Stimulated activated CD8-positive, alpha-beta memory T cell treated with anti-CD3 and anti-CD28 coated beads, Interleukin-12 subunit alpha, Interleukin-12 subunit beta, amount 100 ng/mL, for 4 hours (primary cell): Measurements from ENCODE around the gene CSAG1.
"Not testable (repeated sequence)": the region's sequence is repeated elsewhere in the genome, so short reads cannot be mapped to it uniquely, and the experiment has no call there.

Experiments used
- DNase-seq: peaks from one replicate; pipeline ENCODE4 v3.0.0-alpha.2; 2020; ENCODE audit warnings: low read depth

Gene CSAG1

DNA sequence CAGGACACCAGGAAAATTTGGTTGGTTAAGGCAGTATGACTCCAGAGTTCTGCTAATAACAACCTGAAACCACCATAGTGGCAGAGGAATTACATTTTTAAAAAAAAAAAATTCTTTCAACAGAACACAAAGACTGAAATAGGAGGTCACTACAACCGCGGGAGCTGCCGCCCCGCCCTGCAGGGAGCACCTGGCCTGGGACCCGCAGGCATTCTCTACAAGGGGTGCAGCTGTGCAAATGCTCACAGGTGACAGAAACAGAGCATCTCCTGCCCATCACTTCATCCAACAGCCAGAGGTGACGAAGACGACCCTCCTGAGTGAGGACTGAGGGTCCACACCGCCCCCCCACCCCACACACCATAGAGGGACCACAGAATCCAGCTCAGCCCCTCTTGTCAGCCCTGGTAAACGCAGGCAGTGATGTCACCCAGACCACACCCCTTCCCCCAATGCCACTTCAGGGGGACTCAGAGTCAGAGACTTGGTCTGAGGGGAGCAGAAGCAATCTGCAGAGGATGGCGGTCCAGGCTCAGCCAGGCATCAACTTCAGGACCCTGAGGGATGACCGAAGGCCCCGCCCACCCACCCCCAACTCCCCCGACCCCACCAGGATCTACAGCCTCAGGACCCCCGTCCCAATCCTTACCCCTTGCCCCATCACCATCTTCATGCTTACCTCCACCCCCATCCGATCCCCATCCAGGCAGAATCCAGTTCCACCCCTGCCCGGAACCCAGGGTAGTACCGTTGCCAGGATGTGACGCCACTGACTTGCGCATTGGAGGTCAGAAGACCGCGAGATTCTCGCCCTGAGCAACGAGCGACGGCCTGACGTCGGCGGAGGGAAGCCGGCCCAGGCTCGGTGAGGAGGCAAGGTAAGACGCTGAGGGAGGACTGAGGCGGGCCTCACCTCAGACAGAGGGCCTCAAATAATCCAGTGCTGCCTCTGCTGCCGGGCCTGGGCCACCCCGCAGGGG, 35.3 kb downstream of the CSAG1 start, which contains the start of gene MAGEA3:
Gene MAGEA3, plus strand, starts transcription at position 843 of the 980 bp plus-strand sequence. CDS start 2,039 bp downstream, outside the sequence.
- not testable (repeated sequence) for DNase-seq

DNA sequence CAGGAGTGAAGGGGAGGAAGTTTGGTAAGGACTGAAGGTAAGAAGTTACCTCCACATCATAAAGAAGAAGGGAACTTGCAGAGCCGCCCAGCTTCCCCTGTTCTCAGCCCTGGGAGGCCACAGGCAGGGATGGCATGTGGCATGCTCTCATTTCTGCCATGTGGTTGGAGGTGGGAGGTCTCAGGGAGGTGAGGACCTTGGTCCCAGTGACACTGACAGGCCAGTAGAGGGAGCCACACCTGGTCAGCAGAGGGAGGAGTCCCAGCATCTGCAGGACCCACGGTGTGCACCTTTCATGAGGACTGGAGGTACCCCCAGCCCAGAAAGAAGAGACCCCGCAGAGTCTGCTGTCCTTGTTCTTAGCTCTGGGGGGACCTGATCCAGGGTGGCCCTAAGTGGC, 52.5 kb downstream of the CSAG1 start:
- DNase-seq: not testable (repeated sequence)
